GM18858 (cell line): Measurements from ENCODE around the gene C1QTNF12.

Experiments
- ATAC-seq: cut with Tn5 transposase; IDR thresholded peaks from one replicate; pipeline ENCODE4 v1.9.1; 2021; ENCODE audit not compliant: unreplicated experiment

C1QTNF12 gene

GRCh38 chr1:1215080-1215676 lies 31.3 kb downstream of the C1QTNF12 start:
- no peak for ATAC-seq

GRCh38 chr1:1213345-1214265 lies 32.9 kb downstream of the C1QTNF12 start, which contains the start of gene TNFRSF4:
Gene TNFRSF4, minus strand, starts transcription at chr1:1214153. Its CDS starts 26 bp downstream, at chr1:1214127.
- no peak for ATAC-seq

GRCh38 chr1:1212780-1213344 lies 33.7 kb downstream of the C1QTNF12 start:
- ATAC-seq, result no peak

- ATAC-seq, result no peak
These were observed 34.7 kb downstream of the C1QTNF12 start for GRCh38 chr1:1211541-1212441.

- ATAC-seq, result no peak
These were observed 35.6 kb downstream of the C1QTNF12 start for GRCh38 chr1:1210726-1211540.

- ATAC-seq, result no peak
These were observed 37.6 kb downstream of the C1QTNF12 start for GRCh38 chr1:1208713-1209433.

GRCh38 chr1:1207571-1207892 lies 39.0 kb downstream of the C1QTNF12 start:
- ATAC-seq, result no peak

GRCh38 chr1:1206966-1207531 lies 39.5 kb downstream of the C1QTNF12 start:
- ATAC-seq, result no peak

- ATAC-seq, result no peak
These were observed 40.1 kb downstream of the C1QTNF12 start, which contains the start of gene TNFRSF18 for GRCh38 chr1:1206376-1206965. Gene TNFRSF18, minus strand, starts transcription at chr1:1206592. Its CDS starts 21 bp downstream, at chr1:1206571.

GRCh38 chr1:1205769-1206375 lies 40.6 kb downstream of the C1QTNF12 start:
- no peak for ATAC-seq

GRCh38 chr1:1204998-1205768 lies 41.3 kb downstream of the C1QTNF12 start:
- ATAC-seq, result no peak

GRCh38 chr1:1204425-1204920 lies 42.0 kb downstream of the C1QTNF12 start:
- no peak for ATAC-seq

- ATAC-seq, result no peak
These were observed 42.7 kb downstream of the C1QTNF12 start for GRCh38 chr1:1203561-1204424.

GRCh38 chr1:1202831-1203560 lies 43.5 kb downstream of the C1QTNF12 start:
- ATAC-seq, result no peak

- no peak for ATAC-seq
These were observed 45.4 kb downstream of the C1QTNF12 start for GRCh38 chr1:1200876-1201810.
